Measurements from ENCODE around the gene GUCA1C.

Gene GUCA1C

DNA sequence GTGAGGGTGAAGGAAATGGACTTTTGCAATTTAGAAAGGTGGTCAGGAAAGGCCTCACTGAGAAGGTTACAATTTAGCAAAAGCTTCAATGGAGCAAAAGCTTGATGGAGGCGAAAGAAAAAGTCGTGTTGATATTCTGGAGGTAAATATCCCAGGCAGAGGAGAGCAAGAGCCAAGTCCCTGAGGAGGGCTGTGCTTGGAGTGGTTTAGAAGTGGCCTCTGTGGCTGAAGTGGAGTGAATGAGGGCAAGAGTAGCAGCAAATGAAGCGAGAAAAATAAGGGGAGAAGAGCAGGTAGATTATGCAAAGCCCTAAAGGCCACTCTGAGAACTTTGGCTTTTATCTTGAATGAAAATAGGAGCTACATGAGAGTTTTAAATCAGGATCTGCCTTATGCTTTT is 54.1 kb downstream of the GUCA1C start:
- DNase-seq, result peak; percentile 52

GRCh38 chr3:108897883-108898282 is 55.8 kb downstream of the GUCA1C start:
- no peak for DNase-seq

- DNase-seq, result no peak
These were observed 58.7 kb downstream of the GUCA1C start for GRCh38 chr3:108894981-108895380.

- no peak for DNase-seq
These were observed 61.8 kb downstream of the GUCA1C start for GRCh38 chr3:108891833-108892232.

GRCh38 chr3:108887777-108888176 is 65.9 kb downstream of the GUCA1C start:
- DNase-seq, result no peak

GRCh38 chr3:108887121-108887520 is 66.6 kb downstream of the GUCA1C start:
- DNase-seq, result no peak

DNA sequence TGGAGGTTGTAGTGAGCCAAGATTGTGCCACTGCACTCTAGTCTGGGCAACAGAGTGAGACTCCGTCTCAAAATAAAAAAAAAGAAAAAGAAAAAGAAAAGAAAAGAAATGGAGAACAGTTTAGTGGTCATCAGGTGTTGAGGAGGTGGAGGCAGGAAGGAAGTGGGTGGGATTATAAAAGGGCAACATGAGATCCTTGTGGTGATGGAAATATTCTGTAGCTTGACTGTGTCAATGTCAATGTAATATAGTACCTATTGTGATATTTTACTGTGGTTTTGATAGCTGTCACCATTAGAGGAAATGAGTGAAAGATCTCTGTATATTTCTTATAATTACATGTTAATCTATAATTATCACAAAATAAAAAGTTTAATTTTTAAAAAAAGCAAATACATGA is 70.3 kb downstream of the GUCA1C start:
- no peak for DNase-seq

GRCh38 chr3:108882762-108883161 is 70.9 kb downstream of the GUCA1C start:
- no peak for DNase-seq

DNA sequence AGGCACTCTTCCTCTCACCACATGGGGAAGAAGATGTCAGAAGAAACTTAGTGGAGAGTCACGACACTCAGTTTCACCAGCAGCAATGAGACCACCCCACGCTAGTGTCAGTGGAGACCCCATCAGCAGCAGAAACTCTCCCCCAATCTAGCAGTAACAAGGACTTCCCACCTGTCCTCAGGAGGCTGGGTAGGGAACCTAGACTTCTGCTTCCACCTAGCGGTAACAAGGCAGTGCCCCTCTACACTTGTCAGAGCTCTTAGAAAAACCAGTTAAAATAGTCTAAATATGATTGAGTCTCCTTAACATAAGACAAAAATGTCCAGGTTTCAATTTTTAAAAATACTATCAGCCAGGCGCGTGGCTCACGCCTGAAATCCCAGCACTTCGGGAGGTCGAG is 73.8 kb downstream of the GUCA1C start:
- DNase-seq, result no peak

DNA sequence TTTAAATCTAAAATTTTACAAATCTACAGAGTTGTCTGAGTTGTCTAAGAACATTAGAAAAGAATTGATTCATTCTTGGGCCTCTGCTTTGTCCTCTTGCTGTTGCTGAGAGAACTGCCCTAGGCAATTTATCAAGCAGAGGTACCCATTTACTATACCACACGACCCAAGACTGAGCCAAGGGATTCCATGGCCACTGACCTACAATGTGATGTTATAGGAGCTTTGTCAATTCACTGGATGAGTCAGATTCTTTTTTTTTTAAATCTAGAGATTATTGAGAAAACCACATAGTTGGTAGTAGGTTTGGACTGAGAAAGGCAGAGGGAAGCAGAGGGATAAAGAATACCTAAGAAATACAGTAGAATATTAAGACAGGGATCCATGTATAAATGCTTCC is 75.8 kb downstream of the GUCA1C start:
- DNase-seq, result no peak

GRCh38 chr3:108863799-108864135 is 89.9 kb downstream of the GUCA1C start:
- no peak for DNase-seq

- DNase-seq, result no peak
These were observed 90.5 kb downstream of the GUCA1C start for GRCh38 chr3:108862865-108863798.

GRCh38 chr3:108861401-108861800 is 92.3 kb downstream of the GUCA1C start:
- no peak for DNase-seq

Data from NCI-H510A (cell line).